ENCODE data around the gene CGB1.
A peak's percentile ranks its signal among the peaks of the same experiment; 100 is the strongest.

CGB1 gene

DNA sequence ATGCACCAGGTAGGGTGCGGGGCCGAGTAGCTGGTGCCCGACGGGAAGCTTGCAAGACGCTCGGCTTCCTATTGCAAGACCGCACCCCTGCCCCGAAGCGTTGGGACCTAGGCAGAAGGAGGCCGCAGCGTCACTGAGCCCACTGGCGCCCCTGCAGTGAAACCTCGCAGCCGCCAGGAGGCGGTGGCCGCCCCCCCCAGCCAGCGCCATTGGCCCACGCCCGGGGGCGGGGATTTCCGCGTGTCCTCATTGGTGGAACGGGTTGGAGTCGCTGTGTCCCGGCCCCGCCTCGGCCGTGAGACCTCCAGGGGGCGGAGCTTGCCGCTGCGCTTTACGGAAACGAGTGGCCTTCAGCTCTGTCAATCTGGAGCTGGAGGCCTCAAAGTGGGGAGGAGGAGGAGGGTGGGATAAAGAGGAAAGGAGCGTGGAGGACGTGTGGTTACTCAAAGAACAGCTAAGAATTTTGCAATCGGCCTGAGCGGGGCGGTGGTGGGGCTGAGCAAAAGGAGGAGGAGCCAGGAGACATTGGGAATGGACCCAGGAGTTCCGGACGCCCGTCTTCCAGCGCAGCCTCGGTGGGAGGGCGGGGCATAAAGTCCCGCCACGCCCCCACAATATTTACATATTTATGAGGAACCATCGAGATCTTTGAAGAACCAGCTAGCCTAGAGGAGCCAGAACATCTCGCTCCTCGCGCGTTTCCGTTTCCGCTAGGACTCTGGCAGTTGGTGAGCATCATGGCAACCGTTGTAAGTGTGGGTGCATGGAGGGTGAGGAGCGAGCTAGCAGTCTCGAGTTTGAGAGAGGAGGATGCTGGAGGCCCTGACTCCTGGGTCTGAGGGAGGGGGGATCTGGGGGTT is 43.3 kb downstream of the CGB1 start, which contains the start of the genes GYS1 and RUVBL2:
Gene GYS1 (minus strand): TSS at position 135 of the 860 bp plus-strand sequence. CDS start 197 bp downstream, outside the sequence.
Gene RUVBL2 (plus strand): TSS at position 713 of the 860 bp plus-strand sequence. CDS start 25 bp downstream, at position 738.
- peak within 1 kb of the TSS; percentile 87 for H3K4me3 ChIP-seq (ENCODE audit: low read depth, low read length)

DNA sequence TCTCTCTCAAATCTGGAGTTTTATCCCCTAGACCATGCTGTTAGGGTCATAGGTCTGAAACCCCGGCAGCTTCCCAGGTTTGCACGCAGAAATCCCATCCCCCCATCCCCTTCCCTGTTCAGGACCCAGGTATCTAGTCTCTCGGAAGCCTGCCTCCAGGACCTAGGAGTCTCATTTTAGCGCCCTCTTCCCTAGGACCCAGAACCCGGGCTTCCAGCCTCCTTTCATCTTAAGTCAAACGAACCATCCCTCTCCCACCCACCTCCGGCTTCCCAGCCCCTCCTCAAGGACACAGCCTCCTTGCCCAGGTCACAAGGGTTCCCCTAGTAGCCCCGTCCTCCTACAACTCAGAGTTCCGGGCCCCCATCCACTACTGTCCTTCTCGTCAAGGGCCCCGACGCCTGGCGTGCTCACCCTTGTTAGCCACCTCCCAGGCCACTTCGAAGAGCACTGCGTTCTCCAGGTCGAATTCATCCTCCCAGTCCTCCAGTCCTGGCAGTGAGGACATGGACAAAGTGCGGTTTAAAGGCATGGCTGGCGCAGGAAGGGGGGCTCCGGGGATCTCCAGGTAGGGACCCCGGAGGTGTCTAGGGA is 44.0 kb downstream of the CGB1 start:
- TF ChIP-seq, protein P1, sequence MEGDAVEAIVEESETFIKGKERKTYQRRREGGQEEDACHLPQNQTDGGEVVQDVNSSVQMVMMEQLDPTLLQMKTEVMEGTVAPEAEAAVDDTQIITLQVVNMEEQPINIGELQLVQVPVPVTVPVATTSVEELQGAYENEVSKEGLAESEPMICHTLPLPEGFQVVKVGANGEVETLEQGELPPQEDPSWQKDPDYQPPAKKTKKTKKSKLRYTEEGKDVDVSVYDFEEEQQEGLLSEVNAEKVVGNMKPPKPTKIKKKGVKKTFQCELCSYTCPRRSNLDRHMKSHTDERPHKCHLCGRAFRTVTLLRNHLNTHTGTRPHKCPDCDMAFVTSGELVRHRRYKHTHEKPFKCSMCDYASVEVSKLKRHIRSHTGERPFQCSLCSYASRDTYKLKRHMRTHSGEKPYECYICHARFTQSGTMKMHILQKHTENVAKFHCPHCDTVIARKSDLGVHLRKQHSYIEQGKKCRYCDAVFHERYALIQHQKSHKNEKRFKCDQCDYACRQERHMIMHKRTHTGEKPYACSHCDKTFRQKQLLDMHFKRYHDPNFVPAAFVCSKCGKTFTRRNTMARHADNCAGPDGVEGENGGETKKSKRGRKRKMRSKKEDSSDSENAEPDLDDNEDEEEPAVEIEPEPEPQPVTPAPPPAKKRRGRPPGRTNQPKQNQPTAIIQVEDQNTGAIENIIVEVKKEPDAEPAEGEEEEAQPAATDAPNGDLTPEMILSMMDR (conservative IDR thresholded peaks at IDR 0.05; ENCODE audit: low read depth, low read length), result peak; percentile 5
- DNase-seq (ENCODE audit: low read depth), result no peak
- H3K4me3 ChIP-seq (ENCODE audit: low read depth, low read length), result peak overlapping the region; percentile 87

More for the DNA sequence above, 43.3 kb downstream of the CGB1 start, which contains the start of the genes GYS1 and RUVBL2:
- DNase-seq (ENCODE audit: low read depth), result peak; percentile 100
- TF ChIP-seq, protein P1 (conservative IDR thresholded peaks at IDR 0.05; ENCODE audit: low read depth, low read length), result peak; percentile 81

DNA sequence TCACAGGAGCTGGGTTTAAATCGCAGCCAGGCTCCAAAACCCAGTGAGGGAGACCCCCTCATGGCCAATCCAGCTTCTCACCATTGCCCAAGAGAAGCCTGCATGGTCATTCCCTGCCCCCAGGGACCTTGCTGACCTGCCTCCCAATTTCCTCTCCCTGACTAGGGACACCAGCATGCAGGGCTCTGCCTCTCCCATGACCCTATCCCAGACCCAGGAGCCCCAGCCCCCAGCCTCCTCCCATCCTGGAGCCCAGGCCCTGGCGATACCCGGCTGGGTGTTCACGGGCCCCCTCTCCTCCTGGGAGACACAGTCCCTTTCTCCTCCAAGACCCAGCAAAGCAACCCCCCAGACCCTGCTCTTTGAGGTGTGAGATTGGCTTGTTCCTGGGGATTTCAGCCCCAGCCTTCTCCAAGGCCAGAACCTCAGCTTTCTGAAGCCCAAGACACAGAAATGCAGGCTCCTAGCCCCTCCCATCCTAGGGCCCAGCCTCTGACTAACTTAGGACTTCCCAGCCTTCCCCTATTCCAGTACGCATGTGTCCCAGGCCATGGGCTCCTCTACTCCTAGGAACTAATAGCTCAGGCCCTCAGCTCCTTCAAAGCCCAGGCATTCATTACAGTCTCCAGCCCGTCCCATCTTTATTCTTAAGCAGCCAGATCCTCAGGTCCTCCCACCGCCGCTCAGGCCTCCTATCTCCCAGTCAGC is 44.7 kb downstream of the CGB1 start:
- DNase-seq (ENCODE audit: low read depth), result peak; percentile 91
- TF ChIP-seq, protein P1 (conservative IDR thresholded peaks at IDR 0.05; ENCODE audit: low read depth, low read length), result no peak
- H3K4me3 ChIP-seq (ENCODE audit: low read depth, low read length), result peak overlapping the region; percentile 87

DNA sequence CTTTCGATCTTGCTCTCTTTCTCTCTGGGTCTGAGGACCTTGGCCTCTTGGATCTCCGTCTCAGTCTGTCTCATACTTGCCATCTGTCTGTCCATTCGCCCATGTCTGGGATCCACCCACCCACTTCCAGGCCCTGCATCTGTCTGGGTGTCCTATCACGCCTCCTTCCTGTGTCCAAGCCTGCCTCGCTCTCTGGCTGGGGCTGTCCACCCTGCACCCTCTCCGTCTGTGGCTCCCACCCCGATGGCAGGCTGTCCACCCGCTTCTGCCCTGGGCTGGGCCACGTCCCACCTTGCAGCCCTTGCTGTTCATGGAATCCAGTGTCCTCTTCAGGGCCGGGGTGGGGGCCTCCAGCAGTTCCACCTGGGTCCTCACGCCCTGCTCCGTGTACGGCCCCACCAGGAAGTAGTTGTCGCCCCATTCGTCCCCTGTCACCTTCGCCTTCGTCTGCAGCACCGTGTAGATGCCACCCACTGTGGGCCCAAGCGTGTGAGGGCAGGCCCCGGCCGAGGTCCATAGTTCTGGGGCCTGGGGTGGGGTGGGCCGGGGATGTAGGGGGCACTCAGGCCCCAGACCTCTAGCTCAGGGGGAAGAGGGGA is 45.6 kb downstream of the CGB1 start:
- TF ChIP-seq, protein P1 (conservative IDR thresholded peaks at IDR 0.05; ENCODE audit: low read depth, low read length), result no peak
- no peak overlapping the region for H3K4me3 ChIP-seq (ENCODE audit: low read depth, low read length)

DNA sequence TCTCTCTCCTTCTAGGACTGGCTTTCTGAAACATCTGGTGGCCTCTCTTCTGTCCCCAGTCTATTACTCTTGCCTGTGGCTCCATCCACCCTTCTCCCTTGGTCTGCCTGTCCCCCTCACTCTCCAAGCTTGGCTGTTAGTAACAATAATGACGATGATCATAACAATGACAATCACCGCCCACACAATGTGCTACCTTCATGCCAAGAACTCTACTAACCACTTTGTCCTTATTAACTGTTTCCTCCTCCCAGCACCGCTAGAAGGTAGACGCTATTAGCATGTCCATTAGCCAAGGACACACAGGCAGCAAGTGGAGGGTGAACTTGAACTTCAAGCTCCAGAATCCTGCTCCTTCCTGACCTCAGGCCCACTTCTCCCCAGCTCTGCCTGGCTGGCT is 46.3 kb downstream of the CGB1 start:
- TF ChIP-seq, protein P1 (conservative IDR thresholded peaks at IDR 0.05; ENCODE audit: low read depth, low read length), result no peak
- DNase-seq (ENCODE audit: low read depth), result no peak
- no peak overlapping the region for H3K4me3 ChIP-seq (ENCODE audit: low read depth, low read length)

More for the DNA sequence above, 45.6 kb downstream of the CGB1 start:
- DNase-seq (ENCODE audit: low read depth), result no peak

DNA sequence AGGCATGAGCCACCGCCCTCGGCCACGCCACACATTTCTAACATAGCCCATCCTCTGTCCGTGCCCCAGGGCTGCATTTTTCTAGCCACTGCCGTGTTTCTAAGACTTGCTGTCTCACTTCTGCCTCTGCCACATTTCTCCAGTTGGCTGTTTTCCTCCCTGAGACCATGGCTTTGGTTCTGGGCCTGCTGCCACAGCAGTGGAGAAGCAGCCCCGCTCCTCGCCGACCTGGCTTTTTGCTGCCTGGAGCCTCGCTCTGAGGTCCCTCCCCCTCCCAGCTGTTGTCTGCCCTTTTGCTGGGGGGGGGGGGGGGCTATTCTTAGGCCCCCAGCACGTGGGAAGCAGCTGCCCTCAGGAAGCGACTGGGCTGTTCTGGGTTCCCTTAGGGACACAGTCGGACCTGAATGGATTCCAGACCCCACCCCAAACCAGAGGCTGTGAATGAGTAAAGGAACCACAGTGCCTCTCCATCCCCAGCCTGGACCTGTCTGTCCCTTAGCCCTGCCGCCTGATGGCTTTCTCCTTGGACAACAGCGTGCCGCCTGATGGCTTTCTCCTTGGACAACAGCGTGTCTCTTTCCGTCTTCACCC is 46.9 kb downstream of the CGB1 start:
- H3K4me3 ChIP-seq (ENCODE audit: low read depth, low read length), result no peak overlapping the region
- TF ChIP-seq, protein P1 (conservative IDR thresholded peaks at IDR 0.05; ENCODE audit: low read depth, low read length), result no peak

More for the DNA sequence above, 46.9 kb downstream of the CGB1 start:
- DNase-seq (ENCODE audit: low read depth), result no peak

All from choroid plexus epithelial cell (primary cell).